Esophagus muscularis mucosa (tissue), 4 donors: Measurements from ENCODE around the gene PAQR7. TPM values are rescaled to one million over a fixed set of nuclear protein-coding genes. Genes with fewer than 3 reads are reported as not detected.

Experiments used
- DNase-seq: peaks from one replicate; pipeline ENCODE4 v3.0.0-alpha.2; 2017; ENCODE audit errors: extremely low spot score
- H3K27ac ChIP-seq, 4 donors: fragments of 200-600 bp; sonication (generic); replicated peaks in 1 of 4; 1 replicate in 3 of 4; 2 replicates in 1 of 4; pipeline ENCODE4 v1.5.1; 2016 to 2019; ENCODE audit warnings: mild to moderate bottlenecking in 1 of 4
- H3K27me3 ChIP-seq, 4 donors: fragments of 200-600 bp; sonication (generic); one replicate each; pipeline versions ENCODE4 v1.5.1 to v1.6.0; 2016 to 2019
- H3K36me3 ChIP-seq, 4 donors: fragments of 200-600 bp; sonication (generic); one replicate each; pipeline ENCODE4 v1.5.1; 2016 to 2019
- H3K4me1 ChIP-seq, 4 donors: fragments of 200-600 bp; sonication (generic); one replicate each; pipeline ENCODE4 v1.5.1; 2016 to 2019
- H3K4me3 ChIP-seq, 4 donors: fragments of 200-600 bp; sonication (generic); 1 replicate in 2 of 4; 2 replicates in 2 of 4; pipeline ENCODE4 v1.5.1; 2016 to 2019; ENCODE audit warnings: mild to moderate bottlenecking in 4 of 4, moderate library complexity in 1 of 4
- H3K9me3 ChIP-seq, 4 donors: fragments of 200-600 bp; sonication (generic); 1 replicate in 3 of 4; 2 replicates in 1 of 4; pipeline ENCODE4 v1.5.1; 2016 to 2019
- EP300 ChIP-seq: sonication (generic); formaldehyde crosslinking; IDR thresholded peaks from one replicate; pipeline ENCODE4 v1.6.1; 2017; ENCODE audit warnings: antibody characterized with exemption
- POLR2A ChIP-seq: fragments of 450-650 bp; IDR thresholded peaks from one replicate; pipeline ENCODE4 v1.6.1; 2017; ENCODE audit warnings: antibody characterized with exemption, moderate library complexity, mild to moderate bottlenecking, low read depth
- POLR2AphosphoS5 ChIP-seq, 2 donors: sonication (generic); formaldehyde crosslinking; IDR thresholded peaks; one replicate each; pipeline ENCODE4 v1.6.1; 2017; ENCODE audit warnings: antibody characterized with exemption in 2 of 2
- WGBS: methylation state at CpG from one replicate; pipeline ENCODE4 v1.1.5; 2018; 5-methylcytosine and 5-hydroxymethylcytosine counted together
- intact Hi-C: fragments of 100-400 bp; cut with DNase I; formaldehyde crosslinking; loops from one replicate; pipeline ENCODE4 v1.15.1; 2023
- total RNA-seq, 4 donors: library from RNA; depleted of rRNA; stranded (reverse); fragments of >200 nt; gene quantifications; one replicate each; pipeline versions ENCODE4 v1.1.0 to v1.2.1, GENCODE V29; 2016
- TF ChIP-seq, protein P1 (sequence below), 3 experiments: fragments of 200-600 bp in 2 of 3; fragments of 450-650 bp in 1 of 3; sonication (generic) in 2 of 3; IDR thresholded peaks; one replicate each; pipeline ENCODE4 v1.5.1; 2017 to 2019; ENCODE audit warnings: antibody characterized with exemption in 3 of 3, mild to moderate bottlenecking in 2 of 3, moderate library complexity in 1 of 3

PAQR7 gene
- total RNA-seq, 4 donors from 2014 or later, result 4.6 to 9.3 (median 8.0) TPM

DNA sequence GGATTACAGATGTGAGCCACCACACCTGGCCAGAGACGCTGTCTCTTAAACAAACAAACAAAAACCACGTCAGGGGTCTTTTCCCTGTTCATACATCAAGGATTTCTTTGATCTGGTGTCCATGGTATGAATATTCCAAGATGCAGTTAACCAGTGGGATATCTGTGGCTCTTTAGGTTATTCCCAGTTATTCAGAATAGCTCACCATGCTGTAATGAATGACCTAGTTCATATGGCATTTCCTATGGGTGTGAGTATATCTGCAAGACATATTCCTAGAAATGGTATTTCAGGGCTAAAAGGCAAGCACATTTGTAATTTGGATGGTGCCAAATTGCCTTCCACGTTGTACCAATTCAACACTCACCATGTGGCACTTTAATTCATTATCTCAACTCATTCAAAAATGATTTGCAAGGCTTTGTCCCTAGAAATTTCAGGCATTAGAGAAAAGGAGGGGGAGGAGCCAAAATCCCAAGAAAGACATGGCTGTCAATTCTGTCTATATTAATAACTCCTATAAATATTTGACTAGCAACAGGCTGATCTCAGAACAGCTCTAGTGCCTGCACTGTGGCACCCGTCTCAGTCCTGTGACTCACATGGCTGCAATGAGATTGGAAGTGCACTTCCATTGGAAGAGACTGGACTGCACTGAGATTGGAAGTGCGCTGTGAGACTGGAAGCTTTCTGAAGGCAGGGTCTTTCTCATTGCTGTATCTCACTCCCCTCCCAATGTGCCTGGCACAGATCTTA is 36.7 kb upstream of the PAQR7 start:
- WGBS, result 81% methylated on average over 5 of the region's 5 CpGs
- TF ChIP-seq POLR2AphosphoS5 (IDR thresholded peaks at IDR 0.05) (no peak), POLR2A (no peak), EP300 (no peak)
- TF ChIP-seq, protein P1, sequence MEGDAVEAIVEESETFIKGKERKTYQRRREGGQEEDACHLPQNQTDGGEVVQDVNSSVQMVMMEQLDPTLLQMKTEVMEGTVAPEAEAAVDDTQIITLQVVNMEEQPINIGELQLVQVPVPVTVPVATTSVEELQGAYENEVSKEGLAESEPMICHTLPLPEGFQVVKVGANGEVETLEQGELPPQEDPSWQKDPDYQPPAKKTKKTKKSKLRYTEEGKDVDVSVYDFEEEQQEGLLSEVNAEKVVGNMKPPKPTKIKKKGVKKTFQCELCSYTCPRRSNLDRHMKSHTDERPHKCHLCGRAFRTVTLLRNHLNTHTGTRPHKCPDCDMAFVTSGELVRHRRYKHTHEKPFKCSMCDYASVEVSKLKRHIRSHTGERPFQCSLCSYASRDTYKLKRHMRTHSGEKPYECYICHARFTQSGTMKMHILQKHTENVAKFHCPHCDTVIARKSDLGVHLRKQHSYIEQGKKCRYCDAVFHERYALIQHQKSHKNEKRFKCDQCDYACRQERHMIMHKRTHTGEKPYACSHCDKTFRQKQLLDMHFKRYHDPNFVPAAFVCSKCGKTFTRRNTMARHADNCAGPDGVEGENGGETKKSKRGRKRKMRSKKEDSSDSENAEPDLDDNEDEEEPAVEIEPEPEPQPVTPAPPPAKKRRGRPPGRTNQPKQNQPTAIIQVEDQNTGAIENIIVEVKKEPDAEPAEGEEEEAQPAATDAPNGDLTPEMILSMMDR (IDR thresholded peaks at IDR 0.05), result no peak
- Histone ChIP-seq H3K36me3 (no peaks in the 10 kb centered on the region), H3K27ac (no peak overlapping the region), H3K4me1 (peaks cover 0 to under 1% (median 0%) of the 10 kb centered on the region in 4 donors), H3K9me3 (no peaks in the 10 kb centered on the region), H3K27me3 (no peaks in the 10 kb centered on the region), H3K4me3 (no peak overlapping the region)
- intact Hi-C loops, result no loop called here
- DNase-seq, result no peak

DNA sequence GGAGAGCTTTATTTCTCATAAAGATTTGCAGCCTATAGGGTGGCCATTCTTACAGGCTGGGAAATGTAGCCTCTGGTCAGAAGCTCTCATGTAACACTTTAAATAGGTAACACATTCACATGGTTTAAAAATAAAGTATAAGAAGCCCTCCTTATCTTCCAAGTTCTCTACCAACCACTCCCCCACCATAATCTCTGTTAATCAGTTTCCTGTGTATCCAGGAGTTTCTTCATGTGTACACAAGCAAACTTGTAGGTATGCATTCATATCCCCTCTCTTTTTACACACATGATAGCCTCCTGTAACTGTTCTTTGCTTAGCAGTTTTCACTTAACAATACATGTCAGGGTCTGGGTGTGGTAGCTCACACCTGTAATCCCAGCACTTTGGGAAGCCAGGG is 35.7 kb upstream of the PAQR7 start:
- no peaks in the 10 kb centered on the region for H3K9me3 ChIP-seq
- H3K27ac ChIP-seq, result no peak overlapping the region
- H3K4me1 ChIP-seq, result peaks cover 7 to 11% (median 10%) of the 10 kb centered on the region in 4 donors
- H3K36me3 ChIP-seq, result no peaks in the 10 kb centered on the region
- DNase-seq, result no peak
- no peaks in the 10 kb centered on the region for H3K27me3 ChIP-seq
- H3K4me3 ChIP-seq, result no peak overlapping the region
- TF ChIP-seq, protein P1 (IDR thresholded peaks at IDR 0.05), result no peak
- TF ChIP-seq EP300, result no peak
- TF ChIP-seq POLR2A, result no peak
- no peak for TF ChIP-seq POLR2AphosphoS5 (IDR thresholded peaks at IDR 0.05)
- intact Hi-C loops, result no loop called here

DNA sequence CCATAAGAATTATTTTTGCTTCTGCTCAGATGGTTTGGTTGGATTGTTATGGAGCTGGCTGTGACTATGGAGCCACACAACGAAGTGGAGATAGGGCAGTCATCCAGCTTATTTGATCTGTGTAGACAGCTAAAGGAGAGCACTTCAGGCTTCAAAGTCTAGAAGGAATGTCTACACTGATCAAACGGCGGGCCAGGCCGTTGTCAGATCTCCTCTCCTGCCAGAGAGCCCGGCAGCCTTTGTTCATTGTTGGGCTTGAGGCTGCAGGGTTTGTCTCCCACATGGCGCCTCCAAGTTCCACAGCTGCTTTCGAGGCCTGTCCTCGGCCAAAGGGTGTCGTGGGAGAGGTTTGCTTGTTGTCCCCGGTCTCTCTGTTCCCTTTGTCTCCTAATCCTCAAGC is 33.5 kb upstream of the PAQR7 start:
- H3K4me1 ChIP-seq, result peaks cover 17 to 30% (median 28%) of the 10 kb centered on the region in 4 donors
- no peak overlapping the region for H3K27ac ChIP-seq
- intact Hi-C loops, result no loop called here
- no peak overlapping the region for H3K4me3 ChIP-seq
- TF ChIP-seq POLR2A (no peak), EP300 (no peak), POLR2AphosphoS5 (IDR thresholded peaks at IDR 0.05) (no peak)
- TF ChIP-seq, protein P1 (IDR thresholded peaks at IDR 0.05), result no peak
- WGBS, result 60% methylated on average over 10 of the region's 10 CpGs
- no peaks in the 10 kb centered on the region for H3K27me3 ChIP-seq
- no peak for DNase-seq
- no peaks in the 10 kb centered on the region for H3K9me3 ChIP-seq
- H3K36me3 ChIP-seq, result no peaks in the 10 kb centered on the region

DNA sequence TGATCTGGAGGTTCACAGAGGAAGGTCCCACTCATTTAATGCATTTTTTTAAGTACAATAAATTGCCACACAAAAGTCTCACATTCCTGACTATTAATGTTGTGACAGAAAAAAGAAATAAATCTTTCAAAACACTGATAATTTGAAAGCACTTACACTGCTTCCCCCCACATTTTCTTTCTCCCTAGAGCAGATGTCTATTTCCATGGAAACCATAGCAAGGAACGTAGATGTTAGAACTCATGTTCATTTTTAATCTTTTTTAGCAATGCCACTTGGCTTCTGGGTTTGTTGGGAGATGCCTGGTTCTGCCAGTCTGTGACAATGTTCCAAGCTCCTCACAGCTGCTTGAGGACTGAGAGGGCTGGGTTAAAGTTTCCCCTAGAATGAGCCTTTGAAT is 32.7 kb upstream of the PAQR7 start:
- H3K27ac ChIP-seq, result no peak overlapping the region
- H3K9me3 ChIP-seq, result no peaks in the 10 kb centered on the region
- no peak overlapping the region for H3K4me3 ChIP-seq
- peaks cover 17 to 33% (median 30%) of the 10 kb centered on the region in 4 donors for H3K4me1 ChIP-seq
- DNase-seq, result no peak
- no peaks in the 10 kb centered on the region for H3K27me3 ChIP-seq
- intact Hi-C loops, result no loop called here
- H3K36me3 ChIP-seq, result no peaks in the 10 kb centered on the region
- TF ChIP-seq EP300, result no peak
- TF ChIP-seq POLR2AphosphoS5 (IDR thresholded peaks at IDR 0.05), result no peak
- TF ChIP-seq POLR2A, result no peak
- TF ChIP-seq, protein P1 (IDR thresholded peaks at IDR 0.05), result no peak
- WGBS, result 73% methylated on average over 1 of the region's 1 CpG
